ENCODE measurements around the gene ZNF410. TPM values are rescaled to one million over a fixed set of nuclear protein-coding genes. Genes with fewer than 3 reads are reported as not detected.

The ZNF410 gene
- total RNA-seq, 2 donors from 2014 or later: 92.7 to 97.8 TPM

Other genes starting within 250 kb of the ZNF410 start
- 1 to 10 TPM; 5.4 to 6.1 TPM for gene DNAL1, start 241.9 kb upstream of the ZNF410 start, total RNA-seq
- gene PNMA1, start 172.5 kb upstream of the ZNF410 start, total RNA-seq: 10 to 100 TPM; 42.0 to 53.7 TPM
- gene PTGR2, start 35.0 kb upstream of the ZNF410 start, total RNA-seq: 1 to 10 TPM; 1.3 to 1.4 TPM
- gene FAM161B, start 63.2 kb downstream of the ZNF410 start, total RNA-seq: 1 to 10 TPM; 3.3 to 3.4 TPM
- 10 to 100 TPM; 28.0 to 29.6 TPM for gene COQ6, start 63.4 kb downstream of the ZNF410 start, total RNA-seq
- gene ENTPD5, start 132.4 kb downstream of the ZNF410 start, total RNA-seq: 1 to 10 TPM; 8.3 to 8.9 TPM
- gene BBOF1, start 132.5 kb downstream of the ZNF410 start, total RNA-seq: 1 to 10 TPM; 2.5 to 2.8 TPM
- 1 to 10 TPM; 7.8 to 8.9 TPM for gene ALDH6A1, start 197.6 kb downstream of the ZNF410 start, total RNA-seq
- 10 to 100 TPM in 1 of 2 donors, 1 to 10 TPM in 1; 7.6 to 10.5 TPM for gene LIN52, start 198.1 kb downstream of the ZNF410 start, total RNA-seq